Keratinocyte (primary cell): ENCODE results near the gene WDR12. TPM values are rescaled to one million over a fixed set of nuclear protein-coding genes. Genes with fewer than 3 reads are reported as not detected.

Experiments
- DNase-seq: peaks from one replicate; pipeline ENCODE4 v3.0.0-alpha.2; 2011; ENCODE audit warnings: low read depth, missing footprints, low spot score
- FAIRE-seq: peaks from 2 replicates; lab custom pipeline; 2011; peaks lifted over from hg19 to GRCh38; lab: Jason Lieb, UNC
- H2AFZ ChIP-seq: 2 replicates; pipeline ENCODE4 v1.6.0; 2012; ENCODE audit warnings: low read length, control low read depth, inconsistent platforms; ENCODE audit not compliant: control insufficient read depth
- H3K27ac ChIP-seq: 2 replicates; pipeline ENCODE4 v1.5.1; 2011; ENCODE audit warnings: low read length; ENCODE audit not compliant: control insufficient read depth, insufficient read depth
- H3K27me3 ChIP-seq: 3 replicates; pipeline ENCODE4 v1.6.0; 2011; ENCODE audit warnings: low read length; ENCODE audit not compliant: control insufficient read depth, insufficient read depth; ENCODE audit errors: extremely low read depth
- H3K36me3 ChIP-seq, 2 experiments: 2 replicates in 1 of 2; 3 replicates in 1 of 2; pipeline ENCODE4 v1.5.1; 2011; ENCODE audit warnings: low read length in 2 of 2, mild to moderate bottlenecking in 1 of 2; ENCODE audit not compliant: control insufficient read depth in 2 of 2, insufficient read depth in 2 of 2; ENCODE audit errors: extremely low read depth in 1 of 2
- H3K4me1 ChIP-seq: 3 replicates; pipeline ENCODE4 v1.5.1; 2011; ENCODE audit warnings: low read length; ENCODE audit not compliant: control insufficient read depth, insufficient read depth; ENCODE audit errors: extremely low read depth
- H3K4me2 ChIP-seq: 3 replicates; pipeline ENCODE4 v1.6.0; 2011; ENCODE audit warnings: low read depth, low read length; ENCODE audit not compliant: control insufficient read depth, insufficient read depth; ENCODE audit errors: extremely low read depth
- H3K4me3 ChIP-seq, 3 experiments: fragments of 200-600 bp in 1 of 3; sonication (generic) in 1 of 3; 2 replicates in 2 of 3; 3 replicates in 1 of 3; pipeline ENCODE4 v1.5.1; 2011 to 2016; ENCODE audit warnings: low read length in 3 of 3, mild to moderate bottlenecking in 3 of 3, control low read depth in 2 of 3, inconsistent platforms in 1 of 3, low read depth in 1 of 3, mixed read lengths in 1 of 3, mixed run types in 1 of 3, moderate library complexity in 1 of 3; ENCODE audit not compliant: control insufficient read depth in 2 of 3, insufficient read depth in 2 of 3; ENCODE audit errors: extremely low read depth in 1 of 3
- H3K79me2 ChIP-seq: 2 replicates; pipeline ENCODE4 v1.6.0; 2012; ENCODE audit warnings: low read length; ENCODE audit not compliant: control insufficient read depth, insufficient read depth
- H3K9ac ChIP-seq: 3 replicates; pipeline ENCODE4 v1.6.0; 2011; ENCODE audit warnings: low read length; ENCODE audit not compliant: control insufficient read depth, insufficient read depth; ENCODE audit errors: extremely low read depth
- H3K9me1 ChIP-seq: 3 replicates; pipeline ENCODE4 v1.6.0; 2011; ENCODE audit warnings: low read length; ENCODE audit not compliant: control insufficient read depth, insufficient read depth; ENCODE audit errors: extremely low read depth
- H3K9me3 ChIP-seq: 2 replicates; pipeline ENCODE4 v1.5.1; 2012; ENCODE audit warnings: low read depth, low read length; ENCODE audit not compliant: control insufficient read depth
- H4K20me1 ChIP-seq: 3 replicates; pipeline ENCODE4 v1.6.0; 2011; ENCODE audit warnings: low read length; ENCODE audit not compliant: control insufficient read depth, insufficient read depth; ENCODE audit errors: extremely low read depth
- CTCF ChIP-seq, 3 experiments: IDR thresholded peaks in 1 of 3; conservative IDR thresholded peaks in 1 of 3; optimal IDR thresholded peaks in 1 of 3; 2 replicates in 2 of 3; 3 replicates in 1 of 3; pipeline versions ENCODE3 to v1.5.1; 2011; ENCODE audit warnings: low read length in 3 of 3, mild to moderate bottlenecking in 3 of 3, moderate library complexity in 2 of 3, control low read depth in 1 of 3, inconsistent platforms in 1 of 3; ENCODE audit not compliant: insufficient read depth in 2 of 3; ENCODE audit errors: extremely low read depth in 1 of 3
- EZH2 ChIP-seq: IDR thresholded peaks from one replicate; pipeline ENCODE4 v1.6.1; 2012; ENCODE audit warnings: inconsistent platforms, mild to moderate bottlenecking, low read length, moderate library complexity
- dilution Hi-C: fragments of 300-500 bp; cut with MboI; formaldehyde crosslinking; loops from one replicate; pipeline ENCODE4 v1.7.0; 2020; ENCODE audit warnings: low sequenced_read_pairs; ENCODE audit not compliant: extremely low pct_ligation_motif_present
- polyA plus RNA-seq, 5 experiments: library from polyadenylated mRNA; depleted of rRNA in 3 of 5; stranded (reverse) in 3 of 5; stranded (forward) in 1 of 5; unstranded in 1 of 5; fragments of >200 nt; gene quantifications; 1 replicate in 1 of 5; 2 replicates in 3 of 5; 3 replicates in 1 of 5; pipeline versions ENCODE4 v1.2.1 to v1.2.3, GENCODE V29; 2011 to 2012; ENCODE audit warnings: missing spikeins in 2 of 5, low read depth in 1 of 5, low replicate concordance in 1 of 5

The WDR12 gene
- polyA plus RNA-seq, 1 donor (not counting 4 experiments of a cell fraction or from before 2014, with no cell fraction given) = 109 TPM

GRCh38 chr2:202885190-202885589 is 26.3 kb downstream of the WDR12 start:
- Histone ChIP-seq H3K27me3 (no peaks in the 10 kb centered on the region), H3K36me3 (peaks cover 8 to 9% of the 10 kb centered on the region in 2 experiments), H3K9me1 (no peaks in the 10 kb centered on the region), H3K9me3 (no peaks in the 10 kb centered on the region), H2AFZ (no peak overlapping the region), H3K4me2 (no peak overlapping the region), H3K4me1 (no peaks in the 10 kb centered on the region), H3K79me2 (no peaks in the 10 kb centered on the region), H3K4me3 (no peak overlapping the region), H4K20me1 (no peaks in the 10 kb centered on the region), H3K27ac (no peak overlapping the region), H3K9ac (no peak overlapping the region)
- no peak for FAIRE-seq
- TF ChIP-seq CTCF (optimal IDR thresholded peaks at IDR 0.05 in 1 of 3, IDR thresholded peaks at IDR 0.05 in 1 of 3, conservative IDR thresholded peaks at IDR 0.05 in 1 of 3; ENCODE audit: extremely low read depth in 1 of 3, insufficient read depth in 2 of 3, low read length in 3 of 3) = no peak
- no peak for TF ChIP-seq EZH2
- dilution Hi-C loops = no loop called here
- no peak for DNase-seq

GRCh38 chr2:202883987-202884675 is 27.3 kb downstream of the WDR12 start:
- Histone ChIP-seq H3K4me3 (no peak overlapping the region), H3K79me2 (no peaks in the 10 kb centered on the region), H3K27ac (no peak overlapping the region), H4K20me1 (no peaks in the 10 kb centered on the region), H3K9me3 (no peaks in the 10 kb centered on the region), H3K4me2 (no peak overlapping the region), H3K9ac (no peak overlapping the region), H3K4me1 (no peaks in the 10 kb centered on the region), H3K27me3 (no peaks in the 10 kb centered on the region), H2AFZ (no peak overlapping the region), H3K9me1 (no peaks in the 10 kb centered on the region), H3K36me3 (peaks cover 8 to 9% of the 10 kb centered on the region in 2 experiments)
- FAIRE-seq = no peak
- TF ChIP-seq EZH2 = no peak
- TF ChIP-seq CTCF (optimal IDR thresholded peaks at IDR 0.05 in 1 of 3, IDR thresholded peaks at IDR 0.05 in 1 of 3, conservative IDR thresholded peaks at IDR 0.05 in 1 of 3; ENCODE audit: extremely low read depth in 1 of 3, insufficient read depth in 2 of 3, low read length in 3 of 3) = no peak
- dilution Hi-C loops = no loop called here
- DNase-seq = no peak
